Measurements from ENCODE around the gene NR2C1. TPM values are rescaled to one million over a fixed set of nuclear protein-coding genes. Genes with fewer than 3 reads are reported as not detected.

The NR2C1 gene
- total and polyA plus RNA-seq, 9 of the 15 experiments (the other 6 are each of a cell fraction or from before 2014, with no cell fraction given) = 8.5 to 42.4 (median 35.6) TPM

GRCh38 chr12:95073698-95074520 lies 491 bp upstream of the NR2C1 start (continued):
- TF ChIP-seq CREB3L1 (IDR thresholded peaks at IDR 0.05; ENCODE audit: borderline replicate concordance, low read depth) (0 out of 2 replicates have a peak, but pooled peaks have one; percentile 34), CBX1 (IDR thresholded peaks at IDR 0.05; ENCODE audit: low read depth) (peak; percentile 9; the same call in 1 of the 2 replicates), STAT5A (IDR thresholded peaks at IDR 0.05; ENCODE audit: borderline replicate concordance, low read length) (no peak), ZNF316 (IDR thresholded peaks at IDR 0.05) (no peak), AFF1 (IDR thresholded peaks at IDR 0.05; ENCODE audit: low read depth in 1 of 2, partially characterized antibody in 2 of 2) (no peak), ZNF445 (CRISPR knock-in tag; IDR thresholded peaks at IDR 0.05; ENCODE audit: low read depth) (no peak), FUS (optimal IDR thresholded peaks at IDR 0.05; ENCODE audit: low read depth, low read length) (no peak), YY1 (IDR thresholded peaks at IDR 0.05; ENCODE audit: borderline replicate concordance in 1 of 3, control insufficient read depth in 1 of 3, extremely low read depth in 1 of 3, insufficient read depth in 3 of 3, insufficient read length in 1 of 3, insufficient replicate concordance in 2 of 3, low read depth in 1 of 3, low read length in 2 of 3) (peak in 2 of 3 experiments; percentile 45 to 47), NCOR1 (IDR thresholded peaks at IDR 0.05) (no peak), ZNF592 (IDR thresholded peaks at IDR 0.05) (peak; percentile 60), HLTF (IDR thresholded peaks at IDR 0.05) (no peak), GTF2E2 (tag; IDR thresholded peaks at IDR 0.05) (0 out of 2 replicates have a peak, but pooled peaks have one; percentile 7)
- TF ChIP-seq, protein P1, sequence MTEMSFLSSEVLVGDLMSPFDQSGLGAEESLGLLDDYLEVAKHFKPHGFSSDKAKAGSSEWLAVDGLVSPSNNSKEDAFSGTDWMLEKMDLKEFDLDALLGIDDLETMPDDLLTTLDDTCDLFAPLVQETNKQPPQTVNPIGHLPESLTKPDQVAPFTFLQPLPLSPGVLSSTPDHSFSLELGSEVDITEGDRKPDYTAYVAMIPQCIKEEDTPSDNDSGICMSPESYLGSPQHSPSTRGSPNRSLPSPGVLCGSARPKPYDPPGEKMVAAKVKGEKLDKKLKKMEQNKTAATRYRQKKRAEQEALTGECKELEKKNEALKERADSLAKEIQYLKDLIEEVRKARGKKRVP (CRISPR knock-in tag; IDR thresholded peaks at IDR 0.05) = no peak
- TF ChIP-seq, protein P2, sequence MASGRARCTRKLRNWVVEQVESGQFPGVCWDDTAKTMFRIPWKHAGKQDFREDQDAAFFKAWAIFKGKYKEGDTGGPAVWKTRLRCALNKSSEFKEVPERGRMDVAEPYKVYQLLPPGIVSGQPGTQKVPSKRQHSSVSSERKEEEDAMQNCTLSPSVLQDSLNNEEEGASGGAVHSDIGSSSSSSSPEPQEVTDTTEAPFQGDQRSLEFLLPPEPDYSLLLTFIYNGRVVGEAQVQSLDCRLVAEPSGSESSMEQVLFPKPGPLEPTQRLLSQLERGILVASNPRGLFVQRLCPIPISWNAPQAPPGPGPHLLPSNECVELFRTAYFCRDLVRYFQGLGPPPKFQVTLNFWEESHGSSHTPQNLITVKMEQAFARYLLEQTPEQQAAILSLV (tag; IDR thresholded peaks at IDR 0.05) = no peak

All from K562 (cell line).